ENCODE measurements around the gene DDC. TPM values are rescaled to one million over a fixed set of nuclear protein-coding genes. Genes with fewer than 3 reads are reported as not detected.

The DDC gene
- total RNA-seq, 2 donors from 2014 or later: 1.5 to 1.9 TPM

- no peak overlapping the region for H3K4me3 ChIP-seq
- H3K36me3 ChIP-seq: no peaks in the 10 kb centered on the region
- H3K9me3 ChIP-seq: no peaks in the 10 kb centered on the region
- intact Hi-C loops (cut with DNase I): no loop called here
- WGBS: 76% methylated on average over 6 of the region's 6 CpGs
- H3K4me1 ChIP-seq (replicated peaks): no peaks in the 10 kb centered on the region
- H3K27ac ChIP-seq: no peak overlapping the region
- DNase-seq (ENCODE audit: low spot score): no peak
- no peaks in the 10 kb centered on the region for H3K27me3 ChIP-seq (replicated peaks; ENCODE audit: insufficient read depth)
- TF ChIP-seq CTCF (IDR thresholded peaks at IDR 0.05) (no peak), POLR2AphosphoS5 (IDR thresholded peaks at IDR 0.05) (no peak), POLR2A (IDR thresholded peaks at IDR 0.05) (no peak)
These were observed 2.6 kb upstream of the DDC start for GRCh38 chr7:50567715-50568261.

GRCh38 chr7:50565977-50566376 is 772 bp upstream of the DDC start:
- H3K36me3 ChIP-seq: no peaks in the 10 kb centered on the region
- H3K27ac ChIP-seq: no peak overlapping the region
- H3K27me3 ChIP-seq (replicated peaks; ENCODE audit: insufficient read depth): no peaks in the 10 kb centered on the region
- intact Hi-C loops (cut with DNase I): no loop called here
- WGBS: 58% methylated on average over 5 of the region's 5 CpGs
- no peaks in the 10 kb centered on the region for H3K9me3 ChIP-seq
- TF ChIP-seq POLR2AphosphoS5 (IDR thresholded peaks at IDR 0.05) (no peak), POLR2A (IDR thresholded peaks at IDR 0.05) (no peak), CTCF (IDR thresholded peaks at IDR 0.05) (no peak)
- H3K4me1 ChIP-seq (replicated peaks): no peaks in the 10 kb centered on the region
- H3K4me3 ChIP-seq: no peak overlapping the region
- no peak for DNase-seq (ENCODE audit: low spot score)

- no peak for TF ChIP-seq POLR2AphosphoS5 (IDR thresholded peaks at IDR 0.05)
- no peak for TF ChIP-seq POLR2A (IDR thresholded peaks at IDR 0.05)
- no peak for TF ChIP-seq CTCF (IDR thresholded peaks at IDR 0.05)
- no peaks in the 10 kb centered on the region for H3K27me3 ChIP-seq (replicated peaks; ENCODE audit: insufficient read depth)
- WGBS: 35% methylated on average over 2 of the region's 2 CpGs
These were observed 333 bp upstream of the DDC start for GRCh38 chr7:50565559-50565916.

GRCh38 chr7:50564171-50564570 is 1.0 kb downstream of the DDC start:
- TF ChIP-seq CTCF (IDR thresholded peaks at IDR 0.05) (no peak), POLR2AphosphoS5 (IDR thresholded peaks at IDR 0.05) (no peak), POLR2A (IDR thresholded peaks at IDR 0.05) (no peak)
- no peaks in the 10 kb centered on the region for H3K27me3 ChIP-seq (replicated peaks; ENCODE audit: insufficient read depth)
- no peak overlapping the region for H3K27ac ChIP-seq
- intact Hi-C loops (cut with DNase I): no loop called here
- 81% methylated on average over 8 of the region's 8 CpGs for WGBS
- no peak for DNase-seq (ENCODE audit: low spot score)
- no peaks in the 10 kb centered on the region for H3K9me3 ChIP-seq
- no peak overlapping the region for H3K4me3 ChIP-seq
- no peaks in the 10 kb centered on the region for H3K36me3 ChIP-seq
- H3K4me1 ChIP-seq (replicated peaks): no peaks in the 10 kb centered on the region

More at GRCh38 chr7:50565559-50565916, 333 bp upstream of the DDC start:
- Histone ChIP-seq H3K9me3 (no peaks in the 10 kb centered on the region), H3K27ac (no peak overlapping the region), H3K4me1 (replicated peaks) (no peaks in the 10 kb centered on the region), H3K36me3 (no peaks in the 10 kb centered on the region), H3K4me3 (no peak overlapping the region)
- no peak for DNase-seq (ENCODE audit: low spot score)
- intact Hi-C loops (cut with DNase I): no loop called here

GRCh38 chr7:50562136-50562535 is 3.1 kb downstream of the DDC start:
- no peak for TF ChIP-seq POLR2AphosphoS5 (IDR thresholded peaks at IDR 0.05)
- TF ChIP-seq CTCF (IDR thresholded peaks at IDR 0.05): no peak
- TF ChIP-seq POLR2A (IDR thresholded peaks at IDR 0.05): no peak
- intact Hi-C loops (cut with DNase I): no loop called here
- H3K27ac ChIP-seq: no peak overlapping the region
- H3K4me1 ChIP-seq (replicated peaks): no peaks in the 10 kb centered on the region
- DNase-seq (ENCODE audit: low spot score): no peak
- H3K4me3 ChIP-seq: no peak overlapping the region
- WGBS: 73% methylated on average over 5 of the region's 5 CpGs
- no peaks in the 10 kb centered on the region for H3K36me3 ChIP-seq
- no peaks in the 10 kb centered on the region for H3K27me3 ChIP-seq (replicated peaks; ENCODE audit: insufficient read depth)
- H3K9me3 ChIP-seq: no peaks in the 10 kb centered on the region
